B cell (primary cell): ENCODE measurements around the gene SIRPG. TPM values are rescaled to one million over a fixed set of nuclear protein-coding genes. Genes with fewer than 3 reads are reported as not detected.

ENCODE experiments used
- ATAC-seq: fragments of 200-7000 bp; cut with Tn5 transposase; one replicate; pipeline ENCODE4 v1.10.0; 2021; ENCODE audit warnings: low read depth, mild to moderate bottlenecking, moderate number of reproducible peaks, moderate library complexity
- CTCF ChIA-PET: fragments of 350-600 bp; sonication (Branson Sonifier 250); formaldehyde crosslinking; loops from one replicate; lab custom pipeline; 2021; ENCODE audit warnings: antibody characterized with exemption, inconsistent platforms; lab: Charles Lee
- POLR2A ChIA-PET: fragments of 350-600 bp; sonication (Branson Sonifier 250); formaldehyde crosslinking; loops from one replicate; lab custom pipeline; 2021; ENCODE audit warnings: antibody characterized with exemption; lab: Charles Lee
- DNase-seq: peaks from one replicate; pipeline ENCODE4 v3.0.0; 2013
- H2AFZ ChIP-seq: 2 replicates; pipeline ENCODE4 v1.6.1; 2012; ENCODE audit warnings: mild to moderate bottlenecking, low read depth, low read length; ENCODE audit not compliant: insufficient read depth, poor library complexity, severe bottlenecking
- H3K27ac ChIP-seq, 2 donors: 1 replicate in 1 of 2; 2 replicates in 1 of 2; pipeline ENCODE4 v1.5.1; 2012 to 2013; ENCODE audit warnings: low read length in 2 of 2, mild to moderate bottlenecking in 2 of 2, moderate library complexity in 1 of 2
- H3K27me3 ChIP-seq, 4 experiments: fragments of 200-600 bp in 1 of 4; sonication (generic) in 1 of 4; replicated peaks in 1 of 4; 1 replicate in 2 of 4; 2 replicates in 2 of 4; pipeline versions ENCODE4 v1.6.1 to v1.7.0; 2013 to 2016; ENCODE audit warnings: low read length in 3 of 4, mild to moderate bottlenecking in 2 of 4, mixed read lengths in 1 of 4, moderate library complexity in 1 of 4; ENCODE audit not compliant: insufficient read depth in 4 of 4, control insufficient read depth in 3 of 4; ENCODE audit errors: control extremely low read depth in 1 of 4
- H3K36me3 ChIP-seq, 2 experiments: replicated peaks in 1 of 2; 1 replicate in 1 of 2; 2 replicates in 1 of 2; pipeline versions ENCODE4 v1.6.1 to v1.7.1; 2013; ENCODE audit warnings: low read length in 1 of 2; ENCODE audit not compliant: insufficient read depth in 2 of 2, control insufficient read depth in 1 of 2; ENCODE audit errors: control extremely low read depth in 1 of 2, extremely low read depth in 1 of 2
- H3K4me1 ChIP-seq, 2 donors: fragments of 200-600 bp in 1 of 2; sonication (generic) in 1 of 2; 1 replicate in 1 of 2; 2 replicates in 1 of 2; pipeline versions ENCODE4 v1.5.1 to v1.6.1; 2013 to 2017; ENCODE audit warnings: low read length in 2 of 2; ENCODE audit not compliant: control insufficient read depth in 2 of 2, insufficient read depth in 2 of 2
- H3K4me2 ChIP-seq: replicated peaks from 2 replicates; pipeline ENCODE3; 2012; ENCODE audit warnings: mild to moderate bottlenecking, low read depth, low read length; ENCODE audit not compliant: poor library complexity, severe bottlenecking
- H3K4me3 ChIP-seq, 5 experiments: fragments of 200-600 bp in 1 of 5; sonication (generic) in 1 of 5; 1 replicate in 3 of 5; 2 replicates in 2 of 5; pipeline versions ENCODE4 v1.5.1 to v1.7.0; 2011 to 2016; ENCODE audit warnings: low read length in 4 of 5, mild to moderate bottlenecking in 4 of 5, low read depth in 2 of 5, control low read depth in 1 of 5, moderate library complexity in 1 of 5; ENCODE audit not compliant: insufficient read depth in 1 of 5; ENCODE audit errors: control extremely low read depth in 1 of 5, extremely low read depth in 1 of 5
- H3K79me2 ChIP-seq: fragments of 200-600 bp; sonication (generic); one replicate; pipeline ENCODE4 v1.6.0; 2016; ENCODE audit warnings: low read length; ENCODE audit not compliant: control insufficient read depth, insufficient read depth
- H3K9ac ChIP-seq: fragments of 200-600 bp; sonication (generic); 2 replicates; pipeline ENCODE4 v1.6.1; 2017; ENCODE audit warnings: mild to moderate bottlenecking, low read length, moderate library complexity
- H3K9me3 ChIP-seq, 3 donors: one replicate each; pipeline versions ENCODE4 v1.6.1 to v1.7.1; 2013; ENCODE audit warnings: low read length in 2 of 3; ENCODE audit not compliant: control insufficient read depth in 2 of 3, insufficient read depth in 1 of 3; ENCODE audit errors: control extremely low read depth in 1 of 3
- H4K20me1 ChIP-seq: 2 replicates; pipeline ENCODE4 v1.6.0; 2012; ENCODE audit warnings: mild to moderate bottlenecking, low read length; ENCODE audit not compliant: insufficient read depth, control insufficient read depth, poor library complexity, severe bottlenecking
- H3K27ac Mint-ChIP-seq: one replicate; pipeline ENCODE4 v1.8.0; 2021; ENCODE audit warnings: mixed read lengths
- H3K27me3 Mint-ChIP-seq: one replicate; pipeline ENCODE4 v1.8.0; 2021; ENCODE audit warnings: mixed read lengths
- H3K4me1 Mint-ChIP-seq: one replicate; pipeline ENCODE4 v1.8.0; 2021; ENCODE audit warnings: mixed read lengths
- H3K4me3 Mint-ChIP-seq: one replicate; pipeline ENCODE4 v1.8.0; 2021; ENCODE audit warnings: mixed read lengths
- H3K9me3 Mint-ChIP-seq: one replicate; pipeline ENCODE4 v1.8.0; 2022; ENCODE audit warnings: mixed read lengths; ENCODE audit not compliant: insufficient read depth
- CTCF ChIP-seq: fragments of 200-600 bp; IDR thresholded peaks from one replicate; pipeline ENCODE4 v1.8.0; 2022; ENCODE audit warnings: antibody characterized with exemption, mild to moderate bottlenecking
- EZH2 ChIP-seq: IDR thresholded peaks from 2 replicates; pipeline ENCODE4 v1.6.1; 2012; ENCODE audit warnings: borderline replicate concordance, low read depth, mild to moderate bottlenecking, moderate library complexity, low read length; ENCODE audit not compliant: insufficient read depth, poor library complexity, severe bottlenecking
- WGBS: methylation state at CpG from one replicate; pipeline ENCODE4 v1.1.5; 2013; ENCODE audit warnings: missing lambda C conversion rate; ENCODE audit not compliant: insufficient coverage; 5-methylcytosine and 5-hydroxymethylcytosine counted together
- intact Hi-C: fragments of 100-400 bp; cut with micrococcal nuclease; formaldehyde crosslinking; loops from one replicate; pipeline ENCODE4 v1.10.0; 2022
- polyA plus RNA-seq: library from polyadenylated mRNA; depleted of rRNA; stranded (reverse); fragments of >200 nt; gene quantifications from 2 replicates; pipeline ENCODE4 v1.2.3, GENCODE V29; 2012
- total RNA-seq, 2 donors: library from RNA; stranded (reverse); fragments of 120-200 nt in 1 of 2; gene quantifications; 1 replicate in 1 of 2; 2 replicates in 1 of 2; pipeline versions ENCODE4 v1.2.3 to v1.2.4, GENCODE V29; 2013 to 2022

The SIRPG gene
- total and polyA plus RNA-seq, 2 donors (not counting 1 experiment from before 2014, with no cell fraction given), result 0.09 TPM; not detected in 1

DNA sequence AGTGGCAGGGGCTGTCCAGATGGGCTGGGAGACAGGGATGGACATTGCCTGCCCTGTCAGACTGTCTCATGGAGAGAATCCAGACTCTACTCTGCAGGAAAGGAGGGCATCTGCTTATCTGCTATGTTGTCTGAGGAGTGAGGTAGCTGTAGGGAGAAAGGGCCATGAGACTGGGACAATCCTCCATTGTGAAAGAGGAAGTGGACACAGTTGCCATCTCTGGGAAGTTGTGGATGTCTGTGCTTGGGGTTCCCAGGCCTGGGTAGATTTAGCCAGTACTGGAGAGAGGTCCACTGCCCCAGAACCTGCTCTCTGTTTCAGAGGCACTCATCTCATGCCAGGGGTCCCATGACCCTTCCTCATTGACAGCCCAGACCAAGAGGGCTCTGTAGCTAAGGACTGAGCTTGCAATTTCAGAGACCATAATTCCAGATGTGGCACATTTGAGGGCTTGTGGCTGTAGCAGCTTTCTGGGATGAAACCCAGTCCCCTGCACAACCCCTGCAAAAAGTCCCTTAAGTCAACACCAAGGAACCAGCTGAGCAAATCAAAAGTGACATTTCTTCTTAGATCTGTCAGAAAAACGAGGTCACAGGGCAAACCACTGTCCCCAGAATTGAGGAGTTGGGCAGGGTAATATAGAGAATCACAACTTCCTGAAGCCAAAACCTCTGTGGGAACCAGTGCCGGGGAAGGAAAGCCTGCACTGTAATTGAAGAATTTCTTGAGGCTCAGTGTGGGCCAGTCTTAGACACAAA lies 4.1 kb upstream of the SIRPG start:
- TF ChIP-seq EZH2 (no peak), CTCF (no peak)
- Histone ChIP-seq H3K4me2 (no peak overlapping the region), H3K79me2 (no peaks in the 10 kb centered on the region), H3K27ac (no peak overlapping the region), H3K36me3 (no peaks in the 10 kb centered on the region), H2AFZ (no peak overlapping the region), H3K9ac (no peak overlapping the region), H3K4me1 (peaks cover 19 to 25% of the 10 kb centered on the region in 2 donors), H3K4me3 (no peak overlapping the region), H3K9me3 (no peaks in the 10 kb centered on the region), H3K27me3 (peaks cover 0 to 3% (median 0%) of the 10 kb centered on the region in 4 experiments), H4K20me1 (no peaks in the 10 kb centered on the region)
- intact Hi-C loops, result no loop called here
- Mint-ChIP-seq H3K4me1 (peaks cover 32% of the 10 kb centered on the region), H3K4me3 (no peak overlapping the region), H3K27ac (no peak overlapping the region), H3K9me3 (no peaks in the 10 kb centered on the region), H3K27me3 (peaks cover 6% of the 10 kb centered on the region)
- ATAC-seq, result no peak
- WGBS, result 27% methylated on average over 2 of the region's 2 CpGs
- DNase-seq, result no peak
- ChIA-PET CTCF (no interaction called here), POLR2A (no interaction called here)

DNA sequence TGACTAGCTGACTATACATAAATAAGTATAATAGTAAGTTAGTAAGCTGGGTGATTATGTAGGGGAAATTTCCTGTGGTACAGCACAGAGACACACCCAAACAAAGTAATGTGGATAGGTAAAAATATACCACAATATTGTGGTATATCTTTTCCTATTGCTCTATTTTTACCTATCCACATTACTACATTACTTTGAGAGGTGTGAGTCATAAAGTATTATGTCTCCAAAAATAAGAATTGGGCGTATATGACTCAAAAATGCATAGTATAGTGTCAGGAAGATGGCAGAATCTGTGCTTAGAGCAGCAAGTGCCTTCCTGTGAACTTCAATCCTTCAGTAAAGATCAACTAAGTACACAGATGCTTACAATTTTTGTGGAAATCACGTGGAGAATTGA lies 2.7 kb upstream of the SIRPG start:
- Mint-ChIP-seq H3K27ac (no peak overlapping the region), H3K4me1 (peaks cover 32% of the 10 kb centered on the region), H3K9me3 (no peaks in the 10 kb centered on the region), H3K4me3 (no peak overlapping the region), H3K27me3 (peaks cover 6% of the 10 kb centered on the region)
- H3K4me1 ChIP-seq, result peaks cover 16 to 22% of the 10 kb centered on the region in 2 donors
- peaks cover 0 to 3% (median 0%) of the 10 kb centered on the region in 4 experiments for H3K27me3 ChIP-seq
- ChIA-PET CTCF (no interaction called here), POLR2A (no interaction called here)
- H2AFZ ChIP-seq, result no peak overlapping the region
- no peak for ATAC-seq
- WGBS, result no CpG with 5 or more reads among the region's 2 CpGs
- H3K4me2 ChIP-seq, result no peak overlapping the region
- no peaks in the 10 kb centered on the region for H3K79me2 ChIP-seq
- H3K9ac ChIP-seq, result no peak overlapping the region
- no peaks in the 10 kb centered on the region for H3K9me3 ChIP-seq
- no peak overlapping the region for H3K27ac ChIP-seq
- no peaks in the 10 kb centered on the region for H3K36me3 ChIP-seq
- TF ChIP-seq CTCF, result no peak
- no peak for TF ChIP-seq EZH2
- intact Hi-C loops, result no loop called here
- no peaks in the 10 kb centered on the region for H4K20me1 ChIP-seq
- no peak overlapping the region for H3K4me3 ChIP-seq
- DNase-seq, result no peak
